Skeletal muscle tissue (tissue), 4 donors: ENCODE data around the gene AHDC1. TPM values are rescaled to one million over a fixed set of nuclear protein-coding genes. Genes with fewer than 3 reads are reported as not detected.

Experiments
- H3K27ac ChIP-seq: one replicate; pipeline ENCODE4 v1.7.0; 2013; ENCODE audit warnings: mild to moderate bottlenecking, low read depth, low read length, inconsistent platforms
- H3K27me3 ChIP-seq, 3 donors: one replicate each; pipeline ENCODE4 v1.7.0; 2013; ENCODE audit warnings: low read length in 3 of 3; ENCODE audit not compliant: control insufficient read depth in 3 of 3, insufficient read depth in 3 of 3
- H3K36me3 ChIP-seq, 3 donors: one replicate each; pipeline ENCODE4 v1.7.0; 2013; ENCODE audit warnings: low read length in 3 of 3; ENCODE audit not compliant: control insufficient read depth in 3 of 3, insufficient read depth in 3 of 3
- H3K4me1 ChIP-seq, 3 donors: one replicate each; pipeline ENCODE4 v1.7.0; 2013; ENCODE audit warnings: low read length in 3 of 3, mild to moderate bottlenecking in 3 of 3; ENCODE audit not compliant: control insufficient read depth in 3 of 3, insufficient read depth in 3 of 3
- H3K4me3 ChIP-seq, 3 donors: one replicate each; pipeline ENCODE4 v1.7.0; 2013; ENCODE audit warnings: low read length in 3 of 3
- H3K9ac ChIP-seq, 3 donors: one replicate each; pipeline ENCODE4 v1.7.0; 2013; ENCODE audit warnings: low read length in 3 of 3, mild to moderate bottlenecking in 3 of 3, moderate library complexity in 2 of 3, low read depth in 1 of 3
- H3K9me3 ChIP-seq, 3 donors: one replicate each; pipeline ENCODE4 v1.7.0; 2013; ENCODE audit warnings: low read length in 3 of 3; ENCODE audit not compliant: control insufficient read depth in 3 of 3
- total RNA-seq: library from RNA; depleted of rRNA; stranded (reverse); fragments of >200 nt; gene quantifications from one replicate; pipeline ENCODE4 v1.2.3, GENCODE V29; 2014
- donor health status: Osteomylitis.

Gene AHDC1
- total RNA-seq, 1 donor from 2014 or later: 19.8 TPM

GRCh38 chr1:27519331-27520258, 84.3 kb downstream of the AHDC1 start:
- Histone ChIP-seq H3K4me3 (no peak overlapping the region), H3K36me3 (no peaks in the 10 kb centered on the region), H3K9ac (peak overlapping the region in 1 of 3 donors; percentile 62), H3K9me3 (no peaks in the 10 kb centered on the region), H3K27me3 (no peaks in the 10 kb centered on the region), H3K27ac (peak overlapping the region; percentile 30), H3K4me1 (peaks cover 70 to 82% (median 75%) of the 10 kb centered on the region in 3 donors)

- no peak overlapping the region for H3K27ac ChIP-seq
Measured at GRCh38 chr1:27518808-27519207, 85.1 kb downstream of the AHDC1 start.

DNA sequence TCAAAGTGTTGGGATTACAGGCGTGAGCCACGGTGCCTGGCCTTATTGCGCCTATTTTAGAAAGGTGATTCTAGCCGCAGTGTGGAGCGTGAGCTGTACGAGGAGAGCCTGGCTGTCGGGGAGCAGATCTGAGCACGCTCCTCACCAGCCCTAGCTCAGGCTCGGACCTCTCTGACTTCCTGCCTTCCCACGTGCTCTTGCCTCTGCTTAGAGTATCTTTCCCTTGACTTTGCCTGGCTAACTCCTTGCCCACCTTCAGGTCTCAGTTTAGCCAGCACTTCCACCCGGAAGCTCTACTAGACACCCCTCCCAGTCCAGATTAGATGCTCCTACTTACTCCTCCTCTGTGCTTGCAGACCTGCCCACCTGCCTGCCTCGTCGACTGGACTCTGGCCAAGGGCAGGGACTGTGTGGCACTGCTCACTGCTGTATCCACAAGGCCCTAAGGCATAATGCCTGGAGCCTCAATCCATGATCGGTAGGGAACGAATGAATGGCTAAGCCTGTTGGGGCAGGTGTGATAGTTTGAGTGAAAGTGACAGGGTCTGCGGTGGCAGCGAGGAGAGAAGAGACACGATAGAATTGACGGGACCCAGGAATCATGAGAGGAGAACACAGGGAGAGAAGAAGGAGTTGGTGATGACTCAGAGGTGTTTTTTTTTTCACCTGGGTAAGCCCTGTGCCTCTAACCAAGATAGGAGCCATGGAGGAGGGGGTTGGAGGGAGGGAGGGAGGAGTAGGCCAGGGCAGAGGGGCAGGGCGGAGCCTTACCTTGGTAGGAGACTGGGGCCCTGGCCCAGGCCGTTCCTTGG, 85.8 kb downstream of the AHDC1 start:
- no peak overlapping the region for H3K4me3 ChIP-seq
- H3K27ac ChIP-seq: peak overlapping the region; percentile 44
- no peaks in the 10 kb centered on the region for H3K36me3 ChIP-seq
- no peaks in the 10 kb centered on the region for H3K9me3 ChIP-seq
- H3K4me1 ChIP-seq: peaks cover 67 to 79% (median 70%) of the 10 kb centered on the region in 3 donors
- H3K9ac ChIP-seq: peak overlapping the region in 2 of 3 donors; percentile 20 to 40
- no peaks in the 10 kb centered on the region for H3K27me3 ChIP-seq

More at GRCh38 chr1:27518808-27519207, 85.1 kb downstream of the AHDC1 start:
- Histone ChIP-seq H3K27me3 (no peaks in the 10 kb centered on the region), H3K9ac (no peak overlapping the region), H3K36me3 (no peaks in the 10 kb centered on the region), H3K4me1 (peaks cover 68 to 79% (median 72%) of the 10 kb centered on the region in 3 donors), H3K4me3 (no peak overlapping the region), H3K9me3 (no peaks in the 10 kb centered on the region)

DNA sequence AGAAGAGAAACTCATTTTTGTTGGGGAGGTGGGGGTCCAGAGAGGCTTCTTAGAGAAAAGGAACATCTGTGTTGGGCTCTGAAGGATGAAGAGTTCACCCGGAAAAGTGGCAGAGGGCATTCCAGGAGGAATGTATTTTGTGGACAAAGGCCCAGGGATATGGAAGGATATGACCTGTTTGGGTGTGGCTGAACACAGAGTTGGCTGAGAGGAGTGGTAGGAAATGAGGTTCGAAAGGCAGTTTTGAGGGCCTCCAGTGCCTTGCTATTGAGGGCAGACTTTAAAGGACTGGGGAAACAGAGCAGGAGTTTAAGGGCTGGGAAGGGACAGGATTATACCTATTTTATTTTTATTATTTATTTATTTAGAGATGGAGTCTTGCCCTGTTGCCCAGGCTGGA, 86.6 kb downstream of the AHDC1 start:
- no peaks in the 10 kb centered on the region for H3K36me3 ChIP-seq
- no peak overlapping the region for H3K9ac ChIP-seq
- H3K4me1 ChIP-seq: peaks cover 59 to 71% (median 62%) of the 10 kb centered on the region in 3 donors
- H3K4me3 ChIP-seq: no peak overlapping the region
- H3K9me3 ChIP-seq: no peaks in the 10 kb centered on the region
- peak overlapping the region; percentile 73 for H3K27ac ChIP-seq
- no peaks in the 10 kb centered on the region for H3K27me3 ChIP-seq

GRCh38 chr1:27515626-27516025, 88.3 kb downstream of the AHDC1 start:
- Histone ChIP-seq H3K27me3 (no peaks in the 10 kb centered on the region), H3K4me3 (no peak overlapping the region), H3K27ac (peak overlapping the region; percentile 73), H3K36me3 (no peaks in the 10 kb centered on the region), H3K4me1 (peaks cover 43 to 54% (median 45%) of the 10 kb centered on the region in 3 donors), H3K9ac (peak overlapping the region in 1 of 3 donors; percentile 16), H3K9me3 (no peaks in the 10 kb centered on the region)

- no peaks in the 10 kb centered on the region for H3K27me3 ChIP-seq
- no peak overlapping the region for H3K27ac ChIP-seq
- peak overlapping the region in 1 of 3 donors; percentile 16 for H3K9ac ChIP-seq
- no peak overlapping the region for H3K4me3 ChIP-seq
- H3K4me1 ChIP-seq: peaks cover 33 to 41% (median 35%) of the 10 kb centered on the region in 3 donors
- no peaks in the 10 kb centered on the region for H3K36me3 ChIP-seq
- no peaks in the 10 kb centered on the region for H3K9me3 ChIP-seq
Measured at GRCh38 chr1:27513958-27514357, 90.0 kb downstream of the AHDC1 start.

DNA sequence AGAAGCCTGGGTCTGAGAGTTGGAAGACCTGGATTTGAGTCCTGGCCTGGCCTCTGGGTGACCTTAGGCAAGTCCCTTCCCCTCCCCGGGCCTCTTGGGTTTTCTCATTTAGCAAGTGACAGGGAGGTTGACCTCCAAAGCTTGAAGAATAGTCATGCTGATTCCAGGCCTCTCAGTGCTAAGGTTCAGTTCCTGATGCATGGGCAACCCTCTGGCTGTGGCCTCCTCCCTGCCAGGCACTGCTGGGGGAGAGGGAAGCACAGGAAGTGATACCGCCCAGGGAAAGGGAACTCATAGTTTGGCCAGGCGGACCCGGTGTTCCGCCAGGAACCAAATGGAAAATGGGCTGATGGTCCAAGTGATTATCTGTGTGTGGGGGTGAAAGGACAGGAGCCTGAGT, 90.4 kb downstream of the AHDC1 start:
- Histone ChIP-seq H3K9ac (no peak overlapping the region), H3K27ac (no peak overlapping the region), H3K36me3 (no peaks in the 10 kb centered on the region), H3K9me3 (no peaks in the 10 kb centered on the region), H3K27me3 (no peaks in the 10 kb centered on the region), H3K4me3 (no peak overlapping the region), H3K4me1 (peaks cover 33 to 39% (median 37%) of the 10 kb centered on the region in 3 donors)

- no peak overlapping the region for H3K27ac ChIP-seq
- H3K9ac ChIP-seq: peak overlapping the region in 2 of 3 donors; percentile 3 to 21
- no peaks in the 10 kb centered on the region for H3K9me3 ChIP-seq
- H3K36me3 ChIP-seq: no peaks in the 10 kb centered on the region
- H3K4me3 ChIP-seq: no peak overlapping the region
- peaks cover 22 to 29% (median 23%) of the 10 kb centered on the region in 3 donors for H3K4me1 ChIP-seq
- no peaks in the 10 kb centered on the region for H3K27me3 ChIP-seq
Measured at GRCh38 chr1:27509127-27510080, 94.5 kb downstream of the AHDC1 start.

- H3K36me3 ChIP-seq: no peaks in the 10 kb centered on the region
- no peaks in the 10 kb centered on the region for H3K9me3 ChIP-seq
- no peak overlapping the region for H3K4me3 ChIP-seq
- H3K4me1 ChIP-seq: peaks cover 19 to 29% (median 19%) of the 10 kb centered on the region in 3 donors
- H3K27ac ChIP-seq: no peak overlapping the region
- no peak overlapping the region for H3K9ac ChIP-seq
- no peaks in the 10 kb centered on the region for H3K27me3 ChIP-seq
Measured at GRCh38 chr1:27507960-27508665, 95.8 kb downstream of the AHDC1 start.
